ENCODE measurements around the gene NDUFV3. TPM values are rescaled to one million over a fixed set of nuclear protein-coding genes. Genes with fewer than 3 reads are reported as not detected.
"Not testable (repeated sequence)": the region's sequence is repeated elsewhere in the genome, so short reads cannot be mapped to it uniquely, and the experiment has no call there.

The NDUFV3 gene
- polyA plus RNA-seq, 1 of the 3 experiments (the other 2 are of a cell fraction) = 32.9 TPM

DNA sequence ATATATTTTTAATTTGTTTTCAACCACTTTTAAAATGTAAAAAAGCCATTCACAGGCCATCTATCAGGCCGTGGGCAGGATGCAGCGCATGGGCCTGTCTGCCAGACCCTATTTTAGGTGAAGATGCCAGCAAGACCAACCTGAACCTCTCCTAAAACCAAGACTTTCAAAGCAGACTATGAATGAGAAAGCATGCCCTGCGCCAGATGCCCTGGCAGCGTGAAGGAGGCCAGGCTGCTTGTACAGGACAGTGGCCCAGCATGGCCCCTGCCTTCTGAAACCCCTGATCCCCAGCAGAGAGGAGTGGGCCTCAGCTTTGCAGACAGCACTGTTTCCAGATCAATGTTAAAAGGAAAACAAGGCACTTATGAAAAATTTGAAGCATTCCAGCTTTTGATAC is 45.4 kb upstream of the NDUFV3 start:
- no peak overlapping the region for H3K4me3 ChIP-seq (ENCODE audit: low read depth in 2 of 2, low read length in 1 of 2)
- no peaks in the 10 kb centered on the region for H3K4me1 ChIP-seq (ENCODE audit: control insufficient read depth in 1 of 2, insufficient read depth in 2 of 2, low read depth in 1 of 2, low read length in 1 of 2)
- H3K36me3 ChIP-seq (replicated peaks in 1 of 2; ENCODE audit: control insufficient read depth in 1 of 2, insufficient read depth in 2 of 2, low read length in 1 of 2) = peaks cover 7 to 69% of the 10 kb centered on the region in 2 experiments
- POLR2A ChIA-PET = no interaction called here
- no peaks in the 10 kb centered on the region for H3K9me2 ChIP-seq
- no peak overlapping the region for H3K27ac ChIP-seq (ENCODE audit: low read depth in 2 of 2, low read length in 1 of 2)
- no peak overlapping the region for H3K4me2 ChIP-seq
- no peak overlapping the region for H2AFZ ChIP-seq (ENCODE audit: low read depth)
- TF ChIP-seq NFIC (IDR thresholded peaks at IDR 0.05; ENCODE audit: borderline replicate concordance) (no peak), GABPA (IDR thresholded peaks at IDR 0.05; ENCODE audit: low read depth) (no peak), MXI1 (IDR thresholded peaks at IDR 0.05; ENCODE audit: low read depth, low read length) (no peak), FOSL2 (IDR thresholded peaks at IDR 0.05; ENCODE audit: borderline replicate concordance, low read depth) (no peak), EZH2phosphoT487 (IDR thresholded peaks at IDR 0.05; ENCODE audit: borderline replicate concordance, low read depth) (no peak), TAF1 (IDR thresholded peaks at IDR 0.05; ENCODE audit: borderline replicate concordance, low read depth, low read length) (no peak), GATA2 (CRISPR knock-in tag; IDR thresholded peaks at IDR 0.05) (no peak), TCF12 (IDR thresholded peaks at IDR 0.05) (no peak), RAD21 (IDR thresholded peaks at IDR 0.05; ENCODE audit: low read length) (no peak), RFX5 (IDR thresholded peaks at IDR 0.05; ENCODE audit: low read length) (no peak), RXRA (IDR thresholded peaks at IDR 0.05; ENCODE audit: borderline replicate concordance, low read depth) (no peak), RCOR1 (IDR thresholded peaks at IDR 0.05; ENCODE audit: low read length) (no peak), ELF1 (IDR thresholded peaks at IDR 0.05) (no peak), CHD2 (IDR thresholded peaks at IDR 0.05; ENCODE audit: low read length, partially characterized antibody) (no peak), FOXJ3 (CRISPR knock-in tag; IDR thresholded peaks at IDR 0.05) (no peak), MEF2A (IDR thresholded peaks at IDR 0.05; ENCODE audit: borderline replicate concordance, low read depth) (no peak)
- TF ChIP-seq, protein P1, sequence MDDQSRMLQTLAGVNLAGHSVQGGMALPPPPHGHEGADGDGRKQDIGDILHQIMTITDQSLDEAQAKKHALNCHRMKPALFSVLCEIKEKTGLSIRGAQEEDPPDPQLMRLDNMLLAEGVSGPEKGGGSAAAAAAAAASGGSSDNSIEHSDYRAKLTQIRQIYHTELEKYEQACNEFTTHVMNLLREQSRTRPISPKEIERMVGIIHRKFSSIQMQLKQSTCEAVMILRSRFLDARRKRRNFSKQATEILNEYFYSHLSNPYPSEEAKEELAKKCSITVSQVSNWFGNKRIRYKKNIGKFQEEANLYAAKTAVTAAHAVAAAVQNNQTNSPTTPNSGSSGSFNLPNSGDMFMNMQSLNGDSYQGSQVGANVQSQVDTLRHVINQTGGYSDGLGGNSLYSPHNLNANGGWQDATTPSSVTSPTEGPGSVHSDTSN (IDR thresholded peaks at IDR 0.05) = no peak
- TF ChIP-seq, protein P2, sequence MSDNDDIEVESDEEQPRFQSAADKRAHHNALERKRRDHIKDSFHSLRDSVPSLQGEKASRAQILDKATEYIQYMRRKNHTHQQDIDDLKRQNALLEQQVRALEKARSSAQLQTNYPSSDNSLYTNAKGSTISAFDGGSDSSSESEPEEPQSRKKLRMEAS (IDR thresholded peaks at IDR 0.05; ENCODE audit: low read depth) = no peak
- peaks cover 24% of the 10 kb centered on the region for H4K20me1 ChIP-seq (ENCODE audit: insufficient read depth)
- CTCF ChIA-PET = no interaction called here
- DNase-seq = no peak
- no peaks in the 10 kb centered on the region for H3K27me3 ChIP-seq (ENCODE audit: insufficient read depth)
- no peaks in the 10 kb centered on the region for H3F3A ChIP-seq (replicated peaks; ENCODE audit: insufficient read depth)
- no peaks in the 10 kb centered on the region for H3K9me3 ChIP-seq
- 99% methylated on average over 4 of the region's 4 CpGs for WGBS (ENCODE audit: low lambda C conversion rate)
- no peak overlapping the region for H3K9ac ChIP-seq
- H3K79me2 ChIP-seq (ENCODE audit: insufficient read depth) = peaks cover 42% of the 10 kb centered on the region

GRCh38 chr21:42848144-42848931 is 44.8 kb upstream of the NDUFV3 start:
- H3F3A ChIP-seq (replicated peaks; ENCODE audit: insufficient read depth); H2AFZ ChIP-seq (ENCODE audit: low read depth); H3K9me3 ChIP-seq; H3K4me2 ChIP-seq; CTCF ChIA-PET; POLR2A ChIA-PET; H3K4me1 ChIP-seq (ENCODE audit: control insufficient read depth in 1 of 2, insufficient read depth in 2 of 2, low read depth in 1 of 2, low read length in 1 of 2); DNase-seq; H3K4me3 ChIP-seq (ENCODE audit: low read depth in 2 of 2, low read length in 1 of 2); H3K27ac ChIP-seq (ENCODE audit: low read depth in 2 of 2, low read length in 1 of 2); H3K9me2 ChIP-seq; H3K9ac ChIP-seq; H3K27me3 ChIP-seq (ENCODE audit: insufficient read depth): not testable (repeated sequence)
- 95% methylated on average over 74 of the region's 95 CpGs for WGBS (ENCODE audit: low lambda C conversion rate)
- Histone ChIP-seq H4K20me1 (ENCODE audit: insufficient read depth) (peaks cover 24% of the 10 kb centered on the region), H3K79me2 (ENCODE audit: insufficient read depth) (peaks cover 39% of the 10 kb centered on the region), H3K36me3 (replicated peaks in 1 of 2; ENCODE audit: control insufficient read depth in 1 of 2, insufficient read depth in 2 of 2, low read length in 1 of 2) (peaks cover 7 to 71% of the 10 kb centered on the region in 2 experiments)

Data from SK-N-SH (cell line).